ENCODE results near the gene KRTAP29-1.

KRTAP29-1 gene

GRCh38 chr17:41307647-41308046 is 5.0 kb upstream of the KRTAP29-1 start:
- Mint-ChIP-seq H3K27ac (no peak overlapping the region), H3K27me3 (ENCODE audit: low read depth) (peaks cover 24% of the 10 kb centered on the region), H3K36me3 (ENCODE audit: low read depth) (no peaks in the 10 kb centered on the region), H3K4me1 (peaks cover 10% of the 10 kb centered on the region), H3K9me3 (no peaks in the 10 kb centered on the region), H3K4me3 (no peak overlapping the region)
- no peak for TF ChIP-seq CTCF (IDR thresholded peaks at IDR 0.05; ENCODE audit: unreplicated experiment in 3 of 3)

GRCh38 chr17:41304091-41304490 is 1.4 kb upstream of the KRTAP29-1 start:
- no peak overlapping the region for H3K27ac Mint-ChIP-seq
- H3K9me3 Mint-ChIP-seq: peaks cover 3% of the 10 kb centered on the region
- H3K4me3 Mint-ChIP-seq: no peak overlapping the region
- no peaks in the 10 kb centered on the region for H3K36me3 Mint-ChIP-seq (ENCODE audit: low read depth)
- TF ChIP-seq CTCF (IDR thresholded peaks at IDR 0.05; ENCODE audit: unreplicated experiment in 3 of 3): no peak
- H3K4me1 Mint-ChIP-seq: peaks cover 10% of the 10 kb centered on the region
- H3K27me3 Mint-ChIP-seq (ENCODE audit: low read depth): peaks cover 14% of the 10 kb centered on the region

GRCh38 chr17:41302981-41303380 is 330 bp upstream of the KRTAP29-1 start:
- Mint-ChIP-seq H3K4me1 (peaks cover 5% of the 10 kb centered on the region), H3K36me3 (ENCODE audit: low read depth) (no peaks in the 10 kb centered on the region), H3K4me3 (no peak overlapping the region), H3K27ac (no peak overlapping the region), H3K27me3 (ENCODE audit: low read depth) (peaks cover 9% of the 10 kb centered on the region), H3K9me3 (peaks cover 3% of the 10 kb centered on the region)
- TF ChIP-seq CTCF (IDR thresholded peaks at IDR 0.05; ENCODE audit: unreplicated experiment in 3 of 3): no peak

GRCh38 chr17:41301204-41301790 is 1.4 kb downstream of the KRTAP29-1 start:
- H3K27me3 Mint-ChIP-seq (ENCODE audit: low read depth): peaks cover 4% of the 10 kb centered on the region
- peaks cover 3% of the 10 kb centered on the region for H3K9me3 Mint-ChIP-seq
- H3K4me3 Mint-ChIP-seq: no peak overlapping the region
- TF ChIP-seq CTCF (IDR thresholded peaks at IDR 0.05; ENCODE audit: unreplicated experiment in 3 of 3): no peak
- no peaks in the 10 kb centered on the region for H3K36me3 Mint-ChIP-seq (ENCODE audit: low read depth)
- no peak overlapping the region for H3K27ac Mint-ChIP-seq
- peaks cover 5% of the 10 kb centered on the region for H3K4me1 Mint-ChIP-seq

GRCh38 chr17:41298458-41299135 is 4.1 kb downstream of the KRTAP29-1 start:
- Mint-ChIP-seq H3K36me3 (ENCODE audit: low read depth) (no peaks in the 10 kb centered on the region), H3K9me3 (peaks cover 3% of the 10 kb centered on the region), H3K27me3 (ENCODE audit: low read depth) (peaks cover 7% of the 10 kb centered on the region), H3K27ac (no peak overlapping the region), H3K4me3 (no peak overlapping the region), H3K4me1 (peaks cover 5% of the 10 kb centered on the region)
- TF ChIP-seq CTCF (IDR thresholded peaks at IDR 0.05; ENCODE audit: unreplicated experiment in 3 of 3): no peak

- peaks cover 3% of the 10 kb centered on the region for H3K9me3 Mint-ChIP-seq
- H3K36me3 Mint-ChIP-seq (ENCODE audit: low read depth): no peaks in the 10 kb centered on the region
- H3K27ac Mint-ChIP-seq: peak overlapping the region in 1 of 3 experiments; percentile 8
- TF ChIP-seq CTCF (IDR thresholded peaks at IDR 0.05; ENCODE audit: unreplicated experiment in 3 of 3): no peak
- no peak overlapping the region for H3K4me3 Mint-ChIP-seq
- H3K4me1 Mint-ChIP-seq: peaks cover 5% of the 10 kb centered on the region
- peaks cover 8% of the 10 kb centered on the region for H3K27me3 Mint-ChIP-seq (ENCODE audit: low read depth)
These were observed 5.8 kb downstream of the KRTAP29-1 start for GRCh38 chr17:41296846-41297245.
